Measurements from ENCODE around the gene ZDHHC16.
"Not testable (repeated sequence)": the region's sequence is repeated elsewhere in the genome, so short reads cannot be mapped to it uniquely, and the experiment has no call there.

ZDHHC16 gene

GRCh38 chr10:97445722-97446639, at the start of gene ZDHHC16, which contains the start of gene EXOSC1:
Gene ZDHHC16, plus strand, starts transcription at chr10:97446175. Its CDS starts 5,501 bp downstream, at chr10:97451676.
Gene EXOSC1, minus strand, starts transcription at chr10:97446006. Its CDS starts 21 bp downstream, at chr10:97445985.
- DNase-seq (peak; percentile 91), ATAC-seq (peak; percentile 96)

- ATAC-seq (no peak), DNase-seq (no peak)
Measured at GRCh38 chr10:97399843-97400545, 46.0 kb upstream of the ZDHHC16 start.

GRCh38 chr10:97400665-97401454, 45.1 kb upstream of the ZDHHC16 start, which contains the start of gene RRP12:
Gene RRP12, minus strand, starts transcription at chr10:97401340. Its CDS starts 109 bp downstream, at chr10:97401231.
- DNase-seq (peak; percentile 82), ATAC-seq (peak; percentile 99)

GRCh38 chr10:97401455-97401919, 44.5 kb upstream of the ZDHHC16 start:
- no peak for DNase-seq
- ATAC-seq = no peak

- DNase-seq (no peak), ATAC-seq (no peak)
Measured at GRCh38 chr10:97404044-97404443, 41.9 kb upstream of the ZDHHC16 start.

- ATAC-seq (no peak), DNase-seq (no peak)
Measured at GRCh38 chr10:97406064-97406463, 39.9 kb upstream of the ZDHHC16 start.

- DNase-seq, ATAC-seq: not testable (repeated sequence)
Measured at GRCh38 chr10:97406483-97406882, 39.5 kb upstream of the ZDHHC16 start.

- ATAC-seq (peak; percentile 97), DNase-seq (peak; percentile 72)
Measured at GRCh38 chr10:97407211-97407951, 38.6 kb upstream of the ZDHHC16 start.

- DNase-seq (no peak), ATAC-seq (no peak)
Measured at GRCh38 chr10:97407952-97408248, 38.1 kb upstream of the ZDHHC16 start.

- ATAC-seq (no peak), DNase-seq (no peak)
Measured at GRCh38 chr10:97408496-97408992, 37.4 kb upstream of the ZDHHC16 start.

- DNase-seq = no peak
- ATAC-seq = no peak
Measured at GRCh38 chr10:97411406-97411805, 34.6 kb upstream of the ZDHHC16 start.

- ATAC-seq (peak; percentile 59), DNase-seq (peak; percentile 63)
Measured at GRCh38 chr10:97412891-97413304, 33.1 kb upstream of the ZDHHC16 start.

GRCh38 chr10:97416565-97416964, 29.4 kb upstream of the ZDHHC16 start:
- no peak for ATAC-seq
- no peak for DNase-seq

GRCh38 chr10:97423757-97424098, 22.2 kb upstream of the ZDHHC16 start:
- ATAC-seq, DNase-seq: not testable (repeated sequence)

GRCh38 chr10:97425964-97426775, 19.8 kb upstream of the ZDHHC16 start, which contains the start of gene PGAM1:
Gene PGAM1, plus strand, starts transcription at chr10:97426191. Its CDS starts 117 bp downstream, at chr10:97426308.
- ATAC-seq (peak; percentile 77), DNase-seq (peak; percentile 97)

GRCh38 chr10:97426776-97427570, 19.0 kb upstream of the ZDHHC16 start:
- DNase-seq = peak; percentile 24
- ATAC-seq = no peak

GRCh38 chr10:97427571-97428179, 18.3 kb upstream of the ZDHHC16 start:
- peak; percentile 51 for ATAC-seq
- DNase-seq = peak; percentile 46

GRCh38 chr10:97428572-97428981, 17.4 kb upstream of the ZDHHC16 start:
- peak; percentile 23 for DNase-seq
- ATAC-seq = no peak

GRCh38 chr10:97434055-97434454, 11.9 kb upstream of the ZDHHC16 start:
- no peak for ATAC-seq
- no peak for DNase-seq
